ENCODE measurements around the gene TAAR9. TPM values are rescaled to one million over a fixed set of nuclear protein-coding genes. Genes with fewer than 3 reads are reported as not detected.
A peak's percentile ranks its signal among the peaks of the same experiment; 100 is the strongest.

TAAR9 gene
- total RNA-seq, 1 donor, result not detected

DNA sequence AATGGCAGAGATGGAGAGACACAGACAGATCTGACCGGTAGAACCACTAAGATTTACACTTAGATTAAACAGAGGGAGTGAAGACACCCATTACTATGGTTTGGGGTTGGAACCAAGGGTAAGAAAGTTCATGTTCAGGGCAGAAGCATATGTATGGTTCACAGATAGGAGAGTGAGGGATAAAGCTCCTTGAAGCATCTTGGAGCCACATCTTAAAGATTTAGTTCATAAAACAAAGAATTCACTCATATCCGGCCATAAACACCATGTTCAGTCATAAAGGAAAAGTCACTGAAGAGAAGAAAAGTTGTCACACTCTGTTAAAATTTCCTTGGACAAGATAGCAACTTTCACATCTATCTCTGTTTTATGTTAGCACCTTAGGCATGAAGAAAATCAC, 43.1 kb upstream of the TAAR9 start:
- H3K4me3 ChIP-seq (ENCODE audit: low read depth, low read length), result no peak overlapping the region
- TF ChIP-seq, protein P1, sequence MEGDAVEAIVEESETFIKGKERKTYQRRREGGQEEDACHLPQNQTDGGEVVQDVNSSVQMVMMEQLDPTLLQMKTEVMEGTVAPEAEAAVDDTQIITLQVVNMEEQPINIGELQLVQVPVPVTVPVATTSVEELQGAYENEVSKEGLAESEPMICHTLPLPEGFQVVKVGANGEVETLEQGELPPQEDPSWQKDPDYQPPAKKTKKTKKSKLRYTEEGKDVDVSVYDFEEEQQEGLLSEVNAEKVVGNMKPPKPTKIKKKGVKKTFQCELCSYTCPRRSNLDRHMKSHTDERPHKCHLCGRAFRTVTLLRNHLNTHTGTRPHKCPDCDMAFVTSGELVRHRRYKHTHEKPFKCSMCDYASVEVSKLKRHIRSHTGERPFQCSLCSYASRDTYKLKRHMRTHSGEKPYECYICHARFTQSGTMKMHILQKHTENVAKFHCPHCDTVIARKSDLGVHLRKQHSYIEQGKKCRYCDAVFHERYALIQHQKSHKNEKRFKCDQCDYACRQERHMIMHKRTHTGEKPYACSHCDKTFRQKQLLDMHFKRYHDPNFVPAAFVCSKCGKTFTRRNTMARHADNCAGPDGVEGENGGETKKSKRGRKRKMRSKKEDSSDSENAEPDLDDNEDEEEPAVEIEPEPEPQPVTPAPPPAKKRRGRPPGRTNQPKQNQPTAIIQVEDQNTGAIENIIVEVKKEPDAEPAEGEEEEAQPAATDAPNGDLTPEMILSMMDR (IDR thresholded peaks at IDR 0.05; ENCODE audit: insufficient read depth, low read depth, low read length), result no peak
- DNase-seq (ENCODE audit: low read depth), result no peak

DNA sequence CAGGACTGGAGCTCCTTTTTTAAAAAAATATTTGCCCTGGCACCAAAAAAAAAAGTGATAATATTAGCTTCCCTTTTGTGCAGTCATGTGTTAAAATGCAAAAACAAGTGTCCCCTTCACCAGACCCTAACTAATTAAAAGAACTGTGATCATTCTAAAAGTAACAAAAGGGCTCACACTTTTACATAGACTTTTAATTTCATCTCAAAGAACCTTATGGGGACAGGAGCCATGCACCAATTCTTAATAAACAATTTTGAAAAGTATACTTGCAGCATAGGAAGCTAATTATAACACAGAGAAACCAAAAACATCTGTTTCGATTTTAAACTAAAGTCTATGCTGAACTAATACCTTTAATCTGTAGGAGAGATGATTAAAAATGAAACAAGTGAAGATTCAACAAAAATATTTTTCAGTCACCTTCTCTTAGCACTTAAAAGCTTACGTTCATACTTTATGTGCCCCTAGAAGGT, 42.4 kb upstream of the TAAR9 start:
- TF ChIP-seq, protein P1 (IDR thresholded peaks at IDR 0.05; ENCODE audit: insufficient read depth, low read depth, low read length), result no peak
- no peak for DNase-seq (ENCODE audit: low read depth)

DNA sequence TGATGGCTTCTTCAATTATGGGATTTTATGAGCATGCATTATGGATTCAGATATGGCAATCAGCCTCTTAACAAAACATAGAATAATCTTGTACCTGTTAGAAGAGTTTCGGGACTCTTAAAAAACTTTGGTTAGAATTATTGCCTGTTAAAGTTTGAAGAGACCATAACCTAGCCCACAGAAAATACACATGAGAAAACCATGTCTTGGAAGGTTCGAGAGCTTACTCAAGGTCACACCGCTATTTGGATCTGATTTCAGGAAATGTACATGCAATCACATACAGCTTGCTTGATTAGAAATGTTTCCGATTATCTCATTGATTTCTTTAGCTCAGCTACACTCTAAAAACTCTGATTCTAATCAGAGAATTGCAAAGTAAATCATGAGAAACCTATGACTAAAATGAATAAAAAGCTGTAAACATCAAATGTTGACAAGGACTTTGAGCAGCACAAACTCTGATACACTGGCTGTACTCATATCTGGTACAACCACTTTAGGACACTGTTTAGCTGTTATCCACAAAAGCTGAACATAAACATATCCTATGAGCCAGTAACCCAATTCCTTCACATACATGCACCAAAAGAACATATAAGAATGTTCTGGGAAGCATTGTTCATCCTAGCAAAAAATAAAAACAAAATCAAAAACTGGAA, 41.4 kb upstream of the TAAR9 start:
- no peak for DNase-seq (ENCODE audit: low read depth)
- TF ChIP-seq, protein P1 (IDR thresholded peaks at IDR 0.05; ENCODE audit: insufficient read depth, low read depth, low read length), result no peak
- no peak overlapping the region for H3K4me3 ChIP-seq (ENCODE audit: low read depth, low read length)

More for the DNA sequence above, 42.4 kb upstream of the TAAR9 start:
- no peak overlapping the region for H3K4me3 ChIP-seq (ENCODE audit: low read depth, low read length)

DNA sequence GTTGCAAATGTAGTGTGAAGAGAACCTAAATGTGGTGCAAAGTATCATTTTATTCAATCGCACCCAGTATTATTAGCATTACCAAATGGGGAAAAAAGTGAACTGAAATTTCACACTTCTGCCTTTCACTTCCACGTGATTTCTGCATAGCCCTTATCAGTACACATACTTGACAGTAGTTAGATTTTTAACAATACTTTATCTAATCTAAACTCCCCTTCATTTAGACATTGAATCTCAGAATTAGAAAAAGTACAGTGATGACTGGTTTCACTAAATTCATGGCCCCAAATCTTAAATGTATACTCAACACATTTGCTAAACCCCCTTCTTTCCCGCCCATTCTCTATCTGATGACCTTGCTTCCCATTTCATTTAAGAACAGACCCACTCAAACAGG, 39.4 kb upstream of the TAAR9 start:
- H3K4me3 ChIP-seq (ENCODE audit: low read depth, low read length), result no peak overlapping the region
- DNase-seq (ENCODE audit: low read depth), result no peak
- TF ChIP-seq, protein P1 (IDR thresholded peaks at IDR 0.05; ENCODE audit: insufficient read depth, low read depth, low read length), result no peak

DNA sequence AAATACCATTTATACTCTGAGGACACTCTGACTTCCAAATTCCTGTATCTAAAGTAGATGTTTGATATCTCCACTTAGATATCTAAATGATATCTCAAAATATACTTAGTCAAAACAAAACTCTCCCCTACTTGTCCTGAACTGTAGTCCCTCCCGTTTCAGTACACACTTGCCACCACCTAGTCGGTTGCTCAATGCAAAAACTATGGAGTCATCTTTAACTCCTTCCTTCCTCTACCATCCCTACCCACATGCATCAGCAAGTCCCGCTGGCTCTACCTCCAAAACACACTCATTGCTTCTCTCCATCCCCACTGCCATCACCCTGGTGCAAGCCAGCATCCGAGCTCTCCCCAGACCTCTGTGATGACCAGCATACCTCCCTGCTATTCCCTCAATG, 38.3 kb upstream of the TAAR9 start:
- TF ChIP-seq, protein P1 (IDR thresholded peaks at IDR 0.05; ENCODE audit: insufficient read depth, low read depth, low read length), result no peak
- DNase-seq (ENCODE audit: low read depth), result peak; percentile 13
- no peak overlapping the region for H3K4me3 ChIP-seq (ENCODE audit: low read depth, low read length)

DNA sequence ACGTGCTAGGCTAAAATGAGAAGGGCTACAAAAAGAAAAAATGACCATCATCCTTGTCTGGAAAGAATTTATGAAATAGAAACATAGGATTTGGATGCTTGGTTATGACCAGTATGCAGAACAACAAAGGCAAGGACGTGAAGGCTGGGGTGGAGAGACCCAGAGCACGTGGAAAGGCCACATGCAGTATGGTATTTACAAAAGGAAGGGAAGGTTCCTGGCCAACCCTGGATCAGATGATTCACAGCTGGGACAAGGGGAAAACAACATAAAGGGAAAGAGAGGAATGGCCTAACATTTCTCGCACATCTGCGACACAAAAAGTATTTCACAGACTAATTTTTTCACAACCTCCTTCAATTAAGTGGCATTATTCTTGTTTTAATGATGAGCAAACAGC, 33.3 kb upstream of the TAAR9 start:
- TF ChIP-seq, protein P1 (IDR thresholded peaks at IDR 0.05; ENCODE audit: insufficient read depth, low read depth, low read length), result no peak
- H3K4me3 ChIP-seq (ENCODE audit: low read depth, low read length), result no peak overlapping the region
- DNase-seq (ENCODE audit: low read depth), result peak; percentile 40

DNA sequence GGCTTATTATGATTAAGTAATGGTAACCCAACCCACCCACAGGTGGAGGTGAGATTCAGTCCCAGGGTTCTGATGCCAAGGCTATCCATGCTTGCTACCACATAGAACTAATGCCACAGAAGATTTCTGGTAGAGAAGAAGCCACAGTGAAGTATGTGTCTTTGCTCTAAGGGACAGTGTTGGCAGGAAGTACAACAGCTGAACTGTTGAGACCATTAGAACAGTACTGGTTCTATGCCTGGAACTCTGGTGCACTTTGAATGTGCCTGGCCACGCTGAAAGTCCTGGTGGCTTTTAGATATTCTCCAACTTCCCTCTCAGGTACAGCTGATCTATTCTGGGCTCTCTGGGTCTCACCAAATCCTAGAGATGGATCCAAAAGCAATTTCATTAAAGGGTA, 32.9 kb upstream of the TAAR9 start:
- TF ChIP-seq, protein P1 (IDR thresholded peaks at IDR 0.05; ENCODE audit: insufficient read depth, low read depth, low read length), result no peak
- H3K4me3 ChIP-seq (ENCODE audit: low read depth, low read length), result no peak overlapping the region
- DNase-seq (ENCODE audit: low read depth), result no peak

All from fibroblast of villous mesenchyme (primary cell).